GM21423 (cell line): ENCODE data around the gene SULT1A3.
"Not testable (repeated sequence)": the region's sequence is repeated elsewhere in the genome, so short reads cannot be mapped to it uniquely, and the experiment has no call there.

Experiments used
- ATAC-seq: cut with Tn5 transposase; IDR thresholded peaks from one replicate; pipeline ENCODE4 v1.9.1; 2021; ENCODE audit warnings: mild to moderate bottlenecking, moderate library complexity; ENCODE audit not compliant: unreplicated experiment

SULT1A3 gene

GRCh38 chr16:30186782-30187555 is 12.1 kb upstream of the SULT1A3 start:
- no peak for ATAC-seq

GRCh38 chr16:30187556-30187865 is 11.5 kb upstream of the SULT1A3 start:
- no peak for ATAC-seq

- no peak for ATAC-seq
These were observed 11.0 kb upstream of the SULT1A3 start for GRCh38 chr16:30187971-30188561.

GRCh38 chr16:30191158-30191557 is 7.9 kb upstream of the SULT1A3 start:
- not testable (repeated sequence) for ATAC-seq

- peak; percentile 13 for ATAC-seq
These were observed 6.0 kb upstream of the SULT1A3 start for GRCh38 chr16:30193098-30193497.

- peak; percentile 84 for ATAC-seq
These were observed 5.4 kb upstream of the SULT1A3 start, which contains the start of the genes BOLA2B and SLX1A for GRCh38 chr16:30193615-30194014. Gene BOLA2B (minus strand): TSS chr16:30193666. CDS start chr16:30193595, 71 bp downstream. Gene SLX1A (plus strand): TSS chr16:30193875. CDS start chr16:30194085, 210 bp downstream.

- ATAC-seq: peak; percentile 54
These were observed 4.7 kb upstream of the SULT1A3 start for GRCh38 chr16:30194172-30194925.

GRCh38 chr16:30197001-30197400 is 2.1 kb upstream of the SULT1A3 start:
- ATAC-seq: not testable (repeated sequence)

- ATAC-seq: not testable (repeated sequence)
These were observed 721 bp downstream of the SULT1A3 start for GRCh38 chr16:30199608-30200343.

- ATAC-seq: not testable (repeated sequence)
These were observed 6.6 kb downstream of the SULT1A3 start for GRCh38 chr16:30205541-30206236.

- not testable (repeated sequence) for ATAC-seq
These were observed 7.2 kb downstream of the SULT1A3 start for GRCh38 chr16:30206252-30206651.

- not testable (repeated sequence) for ATAC-seq
These were observed 8.1 kb downstream of the SULT1A3 start for GRCh38 chr16:30207063-30207704.

- ATAC-seq: not testable (repeated sequence)
These were observed 10.0 kb downstream of the SULT1A3 start for GRCh38 chr16:30209032-30209431.

GRCh38 chr16:30211414-30211813 is 12.4 kb downstream of the SULT1A3 start:
- ATAC-seq: not testable (repeated sequence)

GRCh38 chr16:30217082-30217481 is 18.0 kb downstream of the SULT1A3 start:
- not testable (repeated sequence) for ATAC-seq

- ATAC-seq: not testable (repeated sequence)
These were observed 49.3 kb downstream of the SULT1A3 start, which contains the start of gene NPIPB13 for GRCh38 chr16:30248379-30248778. Gene NPIPB13 (minus strand): TSS chr16:30248479. CDS start chr16:30245573, 2,906 bp downstream.
